Glomerular visceral epithelial cell (primary cell): ENCODE results near the gene LTBP4.
"Not testable (repeated sequence)": the region's sequence is repeated elsewhere in the genome, so short reads cannot be mapped to it uniquely, and the experiment has no call there.

ENCODE experiments used
- DNase-seq: peaks from one replicate; pipeline ENCODE4 v3.0.0-alpha.2; 2016; ENCODE audit errors: extremely low spot score

The LTBP4 gene

DNA sequence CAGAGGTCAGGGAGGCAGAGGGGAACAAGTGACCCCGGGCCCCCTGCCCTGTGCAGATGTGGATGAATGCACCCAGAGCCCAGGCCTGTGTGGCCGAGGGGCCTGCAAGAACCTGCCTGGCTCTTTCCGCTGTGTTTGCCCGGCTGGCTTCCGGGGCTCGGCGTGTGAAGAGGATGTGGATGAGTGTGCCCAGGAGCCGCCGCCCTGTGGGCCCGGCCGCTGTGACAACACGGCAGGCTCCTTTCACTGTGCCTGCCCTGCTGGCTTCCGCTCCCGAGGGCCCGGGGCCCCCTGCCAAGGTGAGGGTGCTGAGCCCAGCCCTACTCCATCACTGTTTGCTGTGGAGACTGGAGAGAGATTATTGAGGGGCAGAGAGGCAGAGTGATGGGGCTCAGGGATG lies 9.9 kb downstream of the LTBP4 start:
- no peak for DNase-seq

DNA sequence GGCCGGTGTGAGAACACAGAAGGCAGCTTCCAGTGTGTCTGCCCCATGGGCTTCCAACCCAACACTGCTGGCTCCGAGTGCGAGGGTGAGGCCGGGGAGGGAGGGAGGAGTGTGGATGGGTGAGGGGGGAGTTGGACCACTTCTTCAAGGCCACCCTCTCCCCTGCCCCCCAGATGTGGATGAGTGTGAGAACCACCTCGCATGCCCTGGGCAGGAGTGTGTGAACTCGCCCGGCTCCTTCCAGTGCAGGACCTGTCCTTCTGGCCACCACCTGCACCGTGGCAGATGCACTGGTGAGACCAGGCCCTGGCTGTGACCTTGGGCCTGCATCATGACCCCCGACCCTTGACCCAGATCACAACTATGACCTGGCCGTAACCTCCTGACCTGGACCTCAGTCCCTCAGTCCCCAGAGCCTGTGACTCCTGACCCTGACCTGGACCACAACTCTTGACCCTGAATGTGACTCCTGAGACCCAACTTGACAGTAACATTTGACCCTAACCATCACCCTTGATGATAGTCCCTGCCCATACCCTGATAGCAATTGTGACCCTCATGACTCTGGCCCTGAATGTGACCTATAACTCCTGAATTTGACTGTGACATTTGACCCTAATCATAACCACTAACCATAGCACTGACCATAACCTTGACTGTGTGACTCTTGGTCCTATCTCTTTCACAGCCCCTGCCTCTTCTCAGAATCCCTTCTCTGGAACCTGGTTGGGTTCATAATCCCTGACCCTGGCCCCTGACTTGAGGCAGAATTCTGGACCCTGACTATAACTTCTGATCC lies 10.9 kb downstream of the LTBP4 start:
- no peak for DNase-seq

DNA sequence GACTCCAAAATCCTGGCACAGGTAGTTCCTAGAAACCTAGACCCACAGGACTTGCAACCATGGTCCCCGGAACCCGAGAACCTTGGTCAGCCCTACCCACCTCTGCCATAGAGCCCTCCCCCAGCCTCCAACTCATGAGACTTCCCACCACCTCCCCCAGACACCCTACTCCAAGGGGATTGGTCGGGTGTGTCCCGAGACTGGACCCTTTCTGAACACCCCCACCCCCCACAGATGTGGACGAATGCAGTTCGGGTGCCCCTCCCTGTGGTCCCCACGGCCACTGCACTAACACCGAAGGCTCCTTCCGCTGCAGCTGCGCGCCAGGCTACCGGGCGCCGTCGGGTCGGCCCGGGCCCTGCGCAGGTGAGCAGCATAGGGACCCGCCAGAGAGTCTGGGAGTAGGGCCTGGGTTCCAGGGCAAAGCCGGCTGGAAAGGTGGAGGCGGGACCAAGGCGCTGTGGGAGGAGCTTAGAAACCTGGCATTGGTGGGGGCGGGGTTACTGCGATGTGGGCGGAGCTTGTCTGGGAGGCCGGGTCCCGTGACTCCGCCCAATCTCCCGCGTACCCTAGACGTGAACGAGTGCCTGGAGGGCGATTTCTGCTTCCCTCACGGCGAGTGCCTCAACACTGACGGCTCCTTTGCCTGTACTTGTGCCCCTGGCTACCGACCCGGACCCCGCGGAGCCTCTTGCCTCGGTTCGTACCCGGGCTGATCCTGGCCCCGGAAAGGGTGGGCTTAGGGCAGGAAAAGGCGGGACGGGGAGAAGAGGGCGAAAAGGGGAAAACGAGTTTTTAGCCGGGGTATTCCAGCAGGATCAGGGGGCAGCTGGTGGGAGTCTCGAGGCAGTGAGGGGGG lies 11.9 kb downstream of the LTBP4 start:
- no peak for DNase-seq

DNA sequence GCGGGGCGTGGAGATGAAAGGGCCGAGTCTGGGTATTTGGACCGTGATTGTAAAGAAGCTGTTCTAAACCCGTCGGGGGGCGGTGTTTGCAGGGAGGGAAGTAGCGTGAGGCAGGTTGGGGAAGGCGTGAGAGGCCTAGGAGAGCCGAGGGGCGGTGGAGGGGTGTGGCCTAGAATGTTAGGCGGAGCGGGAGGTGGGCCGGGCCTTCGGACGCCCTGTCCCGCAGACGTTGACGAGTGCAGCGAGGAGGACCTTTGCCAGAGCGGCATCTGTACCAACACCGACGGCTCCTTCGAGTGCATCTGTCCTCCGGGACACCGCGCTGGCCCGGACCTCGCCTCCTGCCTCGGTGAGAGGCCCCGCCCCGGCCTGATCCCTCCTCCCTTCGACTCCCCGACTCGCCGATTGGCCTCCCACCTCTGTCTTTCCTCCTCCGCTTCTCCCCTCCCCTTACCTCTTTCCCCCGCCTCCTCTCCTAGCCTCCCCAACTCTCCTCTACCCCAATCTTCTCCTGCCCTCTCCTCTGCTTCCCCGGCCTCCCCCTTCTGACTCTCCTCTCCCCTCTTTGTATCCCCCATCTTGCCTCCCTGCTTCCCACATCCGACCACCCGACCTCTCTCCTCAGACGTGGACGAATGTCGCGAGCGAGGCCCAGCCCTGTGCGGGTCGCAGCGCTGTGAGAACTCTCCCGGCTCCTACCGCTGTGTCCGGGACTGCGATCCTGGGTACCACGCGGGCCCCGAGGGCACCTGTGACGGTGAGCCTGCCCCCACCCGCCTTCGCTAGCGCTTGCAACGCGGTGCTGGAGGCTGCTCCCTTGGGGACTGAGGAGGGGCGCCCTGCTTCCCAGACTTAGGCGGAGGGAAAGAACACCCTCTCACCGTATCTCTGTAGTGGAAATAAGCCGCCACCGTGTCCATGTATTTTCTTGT lies 12.8 kb downstream of the LTBP4 start:
- DNase-seq: no peak

DNA sequence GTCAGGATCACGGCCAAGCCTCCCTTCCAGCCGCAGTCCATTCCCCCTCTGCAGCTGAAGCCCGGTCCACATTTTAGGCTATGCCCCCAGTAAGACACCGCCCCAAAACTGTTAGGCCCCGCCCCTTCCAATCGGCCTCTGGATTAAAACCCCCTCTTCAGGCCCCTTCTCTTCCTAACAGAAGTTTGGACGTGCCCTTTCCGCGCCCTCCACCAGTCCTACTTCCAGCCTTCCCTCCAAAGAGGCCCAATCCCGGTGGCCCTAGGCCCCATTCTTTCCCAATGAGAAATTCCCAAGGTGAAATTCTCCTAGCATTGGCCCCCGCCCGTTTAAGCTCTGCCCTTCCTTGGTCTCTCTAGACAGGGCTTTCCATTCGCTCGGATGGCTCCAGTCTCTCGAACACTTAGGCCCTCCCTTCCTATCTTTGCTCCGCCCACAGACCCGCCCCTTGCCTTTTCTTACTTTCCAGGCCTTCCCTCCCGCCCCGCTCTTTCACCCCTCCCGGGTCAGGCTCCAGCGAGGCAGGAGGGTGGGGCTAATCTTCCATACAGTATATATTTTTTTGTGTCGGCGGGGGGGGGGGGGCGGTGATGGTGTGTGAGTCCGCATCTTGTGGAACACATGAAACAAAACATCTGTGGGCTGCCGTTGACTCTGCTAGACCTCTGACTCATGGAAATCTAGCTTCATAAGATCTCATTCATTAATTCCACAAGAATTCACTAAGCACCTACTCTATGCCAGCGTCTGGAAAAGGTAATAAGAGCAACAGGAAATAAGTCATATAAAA lies 13.6 kb downstream of the LTBP4 start:
- peak; percentile 85 for DNase-seq

DNA sequence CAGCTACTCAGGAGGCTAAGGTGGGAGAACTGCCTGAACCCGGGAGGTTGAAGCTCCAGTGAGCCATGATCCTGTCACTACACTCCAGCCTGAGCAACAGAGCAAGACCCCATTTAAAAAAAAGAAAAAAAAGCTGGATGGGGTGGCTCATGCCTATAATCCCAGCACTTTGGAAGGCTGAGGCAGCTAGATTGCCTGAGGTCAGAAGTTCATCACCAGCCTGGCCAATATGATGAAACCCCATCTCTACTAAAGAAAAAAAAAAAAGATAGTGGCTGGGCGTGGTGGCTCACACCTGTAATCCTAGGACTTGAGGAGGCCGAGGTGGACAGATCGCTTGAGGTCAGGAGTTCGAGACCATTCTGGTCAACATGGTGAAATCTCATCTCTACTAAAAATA lies 15.0 kb downstream of the LTBP4 start:
- DNase-seq: no peak

DNA sequence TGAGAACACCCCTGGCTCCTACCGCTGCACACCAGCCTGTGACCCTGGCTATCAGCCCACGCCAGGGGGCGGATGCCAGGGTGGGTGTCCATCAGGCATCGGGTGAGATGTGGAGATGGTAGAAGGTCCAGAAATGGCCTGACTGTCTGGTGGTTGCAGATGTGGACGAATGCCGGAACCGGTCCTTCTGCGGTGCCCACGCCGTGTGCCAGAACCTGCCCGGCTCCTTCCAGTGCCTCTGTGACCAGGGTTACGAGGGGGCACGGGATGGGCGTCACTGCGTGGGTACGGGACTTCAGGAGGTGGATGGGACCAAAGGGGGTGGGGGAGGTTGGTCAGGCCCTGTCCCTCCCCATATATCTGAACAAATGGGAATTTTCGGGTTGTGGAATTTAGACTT lies 15.8 kb downstream of the LTBP4 start:
- DNase-seq: no peak

DNA sequence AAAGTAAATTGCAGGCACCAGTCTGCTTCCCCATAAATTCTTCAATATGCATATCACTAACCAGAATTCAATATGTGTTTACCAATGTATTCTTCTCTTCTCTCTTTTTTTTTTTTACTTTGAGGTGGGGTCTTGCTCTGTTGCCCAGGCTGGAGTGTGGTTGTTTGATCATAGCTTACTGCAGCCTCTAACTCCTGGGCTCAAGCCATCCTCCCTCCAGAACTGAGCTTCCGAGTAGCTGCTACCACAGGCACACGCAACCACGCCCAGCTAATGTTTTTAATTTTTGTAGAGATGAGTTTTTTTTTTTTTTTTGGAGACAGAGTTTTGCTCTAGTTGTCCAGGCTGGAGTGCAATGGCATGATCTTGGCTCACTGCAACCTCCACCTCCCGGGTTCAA lies 16.8 kb downstream of the LTBP4 start:
- DNase-seq: no peak

DNA sequence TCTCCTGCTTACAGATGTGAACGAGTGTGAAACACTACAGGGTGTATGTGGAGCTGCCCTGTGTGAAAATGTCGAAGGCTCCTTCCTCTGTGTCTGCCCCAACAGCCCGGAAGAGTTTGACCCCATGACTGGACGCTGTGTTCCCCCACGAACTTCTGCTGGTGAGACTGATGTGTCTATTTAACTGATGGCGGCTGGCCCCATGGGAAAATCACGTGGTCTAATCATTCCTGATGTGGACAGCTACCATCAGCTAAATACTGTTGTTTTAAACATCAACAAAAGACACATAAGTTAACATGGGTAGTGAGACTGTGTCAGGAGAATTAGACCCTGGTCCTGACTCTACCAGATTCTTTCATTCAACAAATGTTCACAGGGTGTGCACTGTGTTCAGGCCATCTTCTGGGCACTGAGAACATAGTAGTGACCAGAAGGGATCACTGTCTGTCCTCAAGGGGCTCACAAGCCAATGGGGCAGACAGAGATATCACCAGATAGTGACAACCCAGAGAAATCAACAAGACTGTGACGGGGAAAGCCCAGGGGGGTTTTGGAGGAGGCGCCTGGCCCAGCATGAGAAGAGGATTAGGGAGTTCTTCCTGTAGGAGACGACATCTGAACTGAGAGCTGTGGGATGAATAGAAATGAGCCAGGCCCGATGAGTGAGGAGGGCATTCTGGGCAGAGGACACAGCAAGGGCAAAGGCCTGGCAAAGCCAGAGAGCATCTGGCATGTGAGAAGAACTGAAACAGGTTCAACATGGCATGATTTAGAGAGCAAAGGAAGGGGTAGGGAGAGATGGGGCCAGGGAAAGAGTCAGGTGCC lies 18.4 kb downstream of the LTBP4 start:
- DNase-seq: no peak

DNA sequence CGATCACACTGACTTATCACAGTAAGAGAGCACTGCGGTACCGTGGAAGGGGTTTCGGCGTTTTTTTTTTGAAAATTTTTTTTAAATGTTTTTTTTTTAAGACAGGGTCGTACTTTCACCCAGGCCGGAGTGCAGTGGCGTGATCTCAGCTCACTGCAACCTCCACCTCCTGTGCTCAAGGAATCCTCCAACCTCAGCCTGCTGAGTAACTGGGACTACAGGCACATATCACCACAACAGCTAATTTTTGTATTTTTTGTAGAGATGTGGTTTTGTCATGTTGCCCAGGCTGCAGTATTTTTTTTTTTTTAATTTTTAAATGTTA lies 19.0 kb downstream of the LTBP4 start:
- DNase-seq: no peak

DNA sequence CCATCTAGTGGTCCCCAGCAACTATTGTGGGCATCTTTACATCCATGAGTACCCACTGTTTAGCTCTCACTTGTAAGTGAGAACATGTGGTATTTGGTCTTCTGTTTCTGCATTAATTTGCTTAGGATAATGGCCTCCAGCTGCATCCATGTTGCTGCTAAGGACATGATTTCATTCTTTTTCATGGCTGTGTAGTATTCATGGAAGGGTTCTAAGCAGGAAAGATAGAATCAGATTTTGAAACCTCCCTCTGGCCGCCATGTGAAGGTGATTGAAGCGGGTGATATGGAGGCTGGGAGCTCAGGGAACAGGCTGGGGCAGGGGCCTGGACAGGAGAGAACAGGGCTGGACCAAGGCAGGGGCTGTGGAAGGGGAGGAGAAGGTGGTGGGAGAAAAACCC lies 20.1 kb downstream of the LTBP4 start:
- no peak for DNase-seq

DNA sequence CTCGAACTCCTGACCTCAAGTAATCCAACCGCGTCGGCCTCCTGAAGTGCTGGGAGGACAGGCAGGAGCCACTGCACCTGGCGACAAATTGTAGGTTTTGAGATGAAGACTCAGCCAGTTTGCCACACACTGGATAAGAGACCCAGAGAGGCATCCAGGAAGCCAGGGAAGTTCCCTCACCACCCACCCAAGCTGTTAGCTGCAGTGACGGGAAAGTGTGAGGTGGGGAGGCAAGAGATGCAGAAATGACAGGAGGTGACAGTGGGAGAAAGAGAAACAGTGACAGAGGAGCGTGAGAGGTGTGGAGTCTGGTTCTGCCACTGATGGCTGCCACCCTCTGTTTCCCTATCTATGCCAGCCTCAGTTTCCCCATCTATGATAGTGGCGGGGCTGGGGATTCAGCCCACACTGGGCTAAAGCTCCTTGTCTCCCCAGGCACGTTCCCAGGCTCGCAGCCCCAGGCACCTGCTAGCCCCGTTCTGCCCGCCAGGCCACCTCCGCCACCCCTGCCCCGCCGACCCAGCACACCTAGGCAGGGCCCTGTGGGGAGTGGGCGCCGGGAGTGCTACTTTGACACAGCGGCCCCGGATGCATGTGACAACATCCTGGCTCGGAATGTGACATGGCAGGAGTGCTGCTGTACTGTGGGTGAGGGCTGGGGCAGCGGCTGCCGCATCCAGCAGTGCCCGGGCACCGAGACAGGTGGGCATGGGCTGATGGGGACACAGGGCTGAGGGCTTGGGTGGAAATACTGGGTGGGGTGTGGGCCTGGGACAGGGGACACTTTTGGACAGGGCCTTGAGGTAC lies 21.0 kb downstream of the LTBP4 start:
- DNase-seq: no peak

DNA sequence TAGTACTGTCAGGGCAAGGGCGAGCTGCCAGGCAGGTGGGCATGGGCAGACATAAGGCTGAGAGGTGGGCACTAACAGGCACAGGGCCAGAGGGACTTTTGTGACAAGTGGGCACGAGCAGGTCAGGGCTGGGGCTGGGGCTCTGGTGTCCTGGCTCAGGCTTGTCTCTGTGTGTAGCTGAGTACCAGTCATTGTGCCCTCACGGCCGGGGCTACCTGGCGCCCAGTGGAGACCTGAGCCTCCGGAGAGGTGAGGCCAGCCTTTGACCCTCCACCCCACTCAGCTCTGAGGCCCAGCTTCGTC lies 21.6 kb downstream of the LTBP4 start:
- DNase-seq: no peak

DNA sequence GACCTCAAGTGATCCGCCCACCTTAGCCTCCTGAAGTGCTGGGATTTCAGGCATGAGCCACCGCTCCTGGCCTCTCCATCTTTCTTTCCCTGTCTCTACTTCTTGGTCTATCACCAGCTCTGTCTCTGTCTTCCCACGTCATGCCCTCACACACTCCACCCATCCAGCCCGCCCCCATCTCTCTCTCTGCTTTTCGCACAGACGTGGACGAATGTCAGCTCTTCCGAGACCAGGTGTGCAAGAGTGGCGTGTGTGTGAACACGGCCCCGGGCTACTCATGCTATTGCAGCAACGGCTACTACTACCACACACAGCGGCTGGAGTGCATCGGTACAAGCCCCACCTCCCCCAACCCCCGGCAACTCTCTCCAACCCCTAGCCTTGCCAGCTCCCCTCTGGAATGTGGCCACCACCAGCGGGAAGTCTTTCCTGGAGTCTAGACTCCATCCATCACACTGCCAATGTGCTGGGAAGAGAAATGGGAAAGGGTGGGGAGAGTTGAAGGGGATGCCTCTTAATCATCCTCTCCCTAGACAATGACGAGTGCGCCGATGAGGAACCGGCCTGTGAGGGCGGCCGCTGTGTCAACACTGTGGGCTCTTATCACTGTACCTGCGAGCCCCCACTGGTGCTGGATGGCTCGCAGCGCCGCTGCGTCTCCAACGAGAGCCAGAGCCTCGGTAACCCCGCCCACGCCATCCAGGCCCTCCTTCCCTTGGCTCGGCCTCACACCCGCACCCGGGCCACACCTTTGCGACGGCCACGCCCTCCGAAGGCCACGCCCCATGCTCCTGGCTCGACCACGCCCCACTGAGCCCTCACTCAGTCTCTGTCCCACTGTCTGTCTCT lies 22.5 kb downstream of the LTBP4 start:
- peak; percentile 82 for DNase-seq

DNA sequence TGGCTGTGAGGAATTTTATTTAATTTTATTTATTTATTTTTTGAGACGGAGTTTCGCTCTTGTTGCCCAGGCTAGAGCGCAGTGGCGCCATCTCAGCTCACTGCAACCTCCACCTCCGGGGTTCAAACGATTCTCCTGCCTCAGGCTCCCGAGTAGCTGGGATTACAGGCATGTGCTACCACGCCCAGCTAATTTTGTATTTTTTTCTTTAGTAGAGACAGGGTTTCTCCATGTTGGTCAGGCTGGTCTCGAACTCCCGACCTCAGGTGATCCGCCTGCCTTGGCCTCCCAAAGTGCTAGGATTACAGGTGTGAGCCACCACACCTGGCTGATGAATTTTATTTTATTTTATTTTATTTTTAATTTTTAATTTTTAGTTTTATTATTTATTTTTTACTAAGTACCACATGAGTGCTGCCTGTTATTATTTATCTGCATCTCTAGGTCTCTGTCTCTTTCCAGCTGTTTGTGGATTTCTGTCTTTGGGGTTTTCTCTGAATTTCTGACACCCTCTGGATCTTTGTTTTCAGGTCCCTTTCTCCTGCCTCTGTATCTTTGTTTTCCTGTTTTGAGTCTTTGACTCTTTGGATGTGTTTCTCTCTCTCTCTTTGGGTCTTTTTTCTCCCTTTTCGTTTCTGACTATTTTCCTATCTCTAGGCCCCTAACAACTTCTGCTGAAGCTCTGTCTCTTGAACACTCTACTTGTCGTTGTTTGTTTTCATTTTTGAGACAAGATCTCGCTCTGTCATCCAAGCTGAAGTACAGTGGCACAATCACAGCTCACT lies 23.4 kb downstream of the LTBP4 start:
- not testable (repeated sequence) for DNase-seq

DNA sequence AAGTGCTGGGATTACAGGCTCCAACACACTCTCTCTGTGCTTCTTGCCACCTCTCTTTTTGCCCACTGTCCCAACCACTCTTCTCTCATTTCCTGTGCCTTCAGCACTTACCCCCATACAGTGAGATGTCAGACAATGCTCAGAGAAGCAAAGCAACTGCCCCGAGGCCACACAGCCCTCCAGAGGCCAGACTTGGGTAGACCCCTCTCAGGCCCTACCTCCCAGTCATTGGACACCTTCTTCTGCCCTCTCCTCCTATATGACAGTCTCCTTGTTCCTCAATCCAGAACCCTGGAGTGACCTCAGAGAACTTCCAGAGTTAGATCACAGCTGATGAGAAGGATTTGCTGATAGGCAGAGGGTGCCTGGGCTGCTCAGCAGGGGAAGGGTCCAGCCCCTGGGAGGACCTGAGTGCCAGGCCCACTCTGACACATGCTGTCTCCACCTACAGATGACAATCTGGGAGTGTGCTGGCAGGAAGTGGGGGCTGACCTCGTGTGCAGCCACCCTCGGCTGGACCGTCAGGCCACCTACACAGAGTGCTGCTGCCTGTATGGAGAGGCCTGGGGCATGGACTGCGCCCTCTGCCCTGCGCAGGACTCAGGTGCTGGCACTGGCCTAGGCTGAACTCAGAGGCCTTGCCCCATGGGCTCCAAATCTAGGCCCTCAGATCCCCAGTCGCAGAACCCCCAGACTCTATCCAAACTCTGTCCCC lies 24.4 kb downstream of the LTBP4 start:
- no peak for DNase-seq

DNA sequence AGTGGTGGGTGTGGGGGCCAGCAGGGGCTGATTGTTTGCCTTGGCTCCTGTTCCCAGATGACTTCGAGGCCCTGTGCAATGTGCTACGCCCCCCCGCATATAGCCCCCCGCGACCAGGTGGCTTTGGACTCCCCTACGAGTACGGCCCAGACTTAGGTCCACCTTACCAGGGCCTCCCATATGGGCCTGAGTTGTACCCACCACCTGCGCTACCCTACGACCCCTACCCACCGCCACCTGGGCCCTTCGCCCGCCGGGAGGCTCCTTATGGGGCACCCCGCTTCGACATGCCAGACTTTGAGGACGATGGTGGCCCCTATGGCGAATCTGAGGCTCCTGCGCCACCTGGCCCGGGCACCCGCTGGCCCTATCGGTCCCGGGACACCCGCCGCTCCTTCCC lies 25.7 kb downstream of the LTBP4 start:
- no peak for DNase-seq
